CD8-positive, alpha-beta memory T cell (primary cell): Measurements from ENCODE around the gene GK. TPM values are rescaled to one million over a fixed set of nuclear protein-coding genes. Genes with fewer than 3 reads are reported as not detected.
A peak's percentile ranks its signal among the peaks of the same experiment; 100 is the strongest.
"Not testable (repeated sequence)": the region's sequence is repeated elsewhere in the genome, so short reads cannot be mapped to it uniquely, and the experiment has no call there.

ENCODE experiments used
- CTCF ChIA-PET: fragments of 350-600 bp; sonication (Branson Sonifier 250); formaldehyde crosslinking; loops from one replicate; lab custom pipeline; 2021; ENCODE audit warnings: antibody characterized with exemption; lab: Charles Lee
- POLR2A ChIA-PET: fragments of 350-600 bp; sonication (Branson Sonifier 250); formaldehyde crosslinking; loops from one replicate; lab custom pipeline; 2021; ENCODE audit warnings: antibody characterized with exemption; lab: Charles Lee
- DNase-seq, 5 donors: peaks; one replicate each; pipeline versions ENCODE4 v3.0.0 to v3.0.0-alpha.2; 2020 to 2022; ENCODE audit warnings: mixed read lengths in 1 of 5
- H3K27ac ChIP-seq: one replicate; pipeline ENCODE4 v1.7.0; 2013; ENCODE audit warnings: low read depth, mild to moderate bottlenecking, low read length, moderate library complexity
- H3K27me3 ChIP-seq: 2 replicates; pipeline ENCODE4 v1.7.0; 2013; ENCODE audit warnings: low read length, mild to moderate bottlenecking; ENCODE audit not compliant: insufficient read depth, poor library complexity, severe bottlenecking
- H3K36me3 ChIP-seq: 2 replicates; pipeline ENCODE4 v1.7.0; 2013; ENCODE audit warnings: mild to moderate bottlenecking, low read length, moderate library complexity; ENCODE audit not compliant: insufficient read depth
- H3K4me1 ChIP-seq: 2 replicates; pipeline ENCODE4 v1.7.0; 2013; ENCODE audit warnings: mild to moderate bottlenecking, low read length, moderate library complexity; ENCODE audit not compliant: insufficient read depth
- H3K4me3 ChIP-seq: 2 replicates; pipeline ENCODE4 v1.7.0; 2013; ENCODE audit warnings: mild to moderate bottlenecking, low read length
- H3K9me3 ChIP-seq: 2 replicates; pipeline ENCODE4 v1.7.0; 2013; ENCODE audit warnings: mild to moderate bottlenecking, low read length
- H3K27ac Mint-ChIP-seq, 8 donors: one replicate each; pipeline ENCODE4 v1.8.0; 2020 to 2021; ENCODE audit warnings: mixed read lengths in 8 of 8, mild to moderate bottlenecking in 6 of 8, inconsistent platforms in 3 of 8, moderate library complexity in 3 of 8
- H3K27me3 Mint-ChIP-seq, 2 donors: one replicate each; pipeline ENCODE4 v1.8.0; 2020 to 2021; ENCODE audit warnings: mixed read lengths in 2 of 2, mild to moderate bottlenecking in 1 of 2, moderate library complexity in 1 of 2
- H3K36me3 Mint-ChIP-seq, 3 donors: one replicate each; pipeline ENCODE4 v1.8.0; 2020 to 2021; ENCODE audit warnings: mixed read lengths in 3 of 3, inconsistent platforms in 1 of 3, mild to moderate bottlenecking in 1 of 3
- H3K4me1 Mint-ChIP-seq, 3 donors: one replicate each; pipeline ENCODE4 v1.8.0; 2020 to 2021; ENCODE audit warnings: mixed read lengths in 3 of 3, inconsistent platforms in 1 of 3, mild to moderate bottlenecking in 1 of 3
- H3K4me3 Mint-ChIP-seq, 7 donors: one replicate each; pipeline ENCODE4 v1.8.0; 2020 to 2021; ENCODE audit warnings: mixed read lengths in 7 of 7, mild to moderate bottlenecking in 6 of 7, moderate library complexity in 4 of 7, inconsistent platforms in 2 of 7
- H3K9me3 Mint-ChIP-seq, 5 donors: one replicate each; pipeline ENCODE4 v1.8.0; 2020 to 2022; ENCODE audit warnings: mixed read lengths in 5 of 5, mild to moderate bottlenecking in 3 of 5, moderate library complexity in 2 of 5, inconsistent platforms in 1 of 5
- polyA plus RNA-seq: library from polyadenylated mRNA; unstranded; fragments of 300-500 nt; fragmentation: Illumina TruSeq; gene quantifications from one replicate; pipeline ENCODE4 v1.2.3, GENCODE V29; 2021
- total RNA-seq, 2 experiments: library from RNA; stranded (reverse); gene quantifications; one replicate each; pipeline ENCODE4 v1.2.3, GENCODE V29; 2021

Gene GK
- total and polyA plus RNA-seq, 3 experiments from 2014 or later = 3.8 to 26.4 (median 24.9) TPM

GRCh38 chrX:30733852-30734660 is 80.8 kb downstream of the GK start:
- Histone ChIP-seq H3K27ac (no peak overlapping the region), H3K36me3 (no peaks in the 10 kb centered on the region), H3K4me3 (no peak overlapping the region), H3K9me3 (no peaks in the 10 kb centered on the region), H3K27me3 (no peaks in the 10 kb centered on the region), H3K4me1 (no peaks in the 10 kb centered on the region)
- DNase-seq = no peak
- Mint-ChIP-seq H3K4me3 (no peak overlapping the region), H3K36me3 (no peaks in the 10 kb centered on the region), H3K9me3 (no peaks in the 10 kb centered on the region), H3K27me3 (peaks cover 0 to 5% of the 10 kb centered on the region in 2 donors), H3K27ac (no peak overlapping the region), H3K4me1 (peaks cover 0 to 4% (median 0%) of the 10 kb centered on the region in 3 donors)
- CTCF ChIA-PET = interaction anchor here (1.2 kb wide), 1 partner anchor 9 kb away, joined by 3 read pairs; no protein-coding TSS in a partner anchor
- POLR2A ChIA-PET = no interaction called here

- H3K9me3 Mint-ChIP-seq = no peaks in the 10 kb centered on the region
- no peaks in the 10 kb centered on the region for H3K36me3 Mint-ChIP-seq
- peaks cover 0 to 4% (median 0%) of the 10 kb centered on the region in 3 donors for H3K4me1 Mint-ChIP-seq
- POLR2A ChIA-PET = no interaction called here
- no peaks in the 10 kb centered on the region for H3K9me3 ChIP-seq
- H3K36me3 ChIP-seq = no peaks in the 10 kb centered on the region
- no peak overlapping the region for H3K4me3 Mint-ChIP-seq
- no peak overlapping the region for H3K27ac Mint-ChIP-seq
- no peak for DNase-seq
- H3K27me3 ChIP-seq = no peaks in the 10 kb centered on the region
- CTCF ChIA-PET = interaction anchor here (1.2 kb wide), 1 partner anchor 10 kb away, joined by 3 read pairs; no protein-coding TSS in a partner anchor
- no peaks in the 10 kb centered on the region for H3K4me1 ChIP-seq
- H3K27me3 Mint-ChIP-seq = peaks cover 0 to 5% of the 10 kb centered on the region in 2 donors
- no peak overlapping the region for H3K27ac ChIP-seq
- no peak overlapping the region for H3K4me3 ChIP-seq
Measured at GRCh38 chrX:30734782-30735181, 81.6 kb downstream of the GK start.

GRCh38 chrX:30735839-30736238 is 82.6 kb downstream of the GK start:
- H3K4me3 Mint-ChIP-seq = peak overlapping the region in 1 of 7 donors; percentile 32
- CTCF ChIA-PET = interaction anchor here (1.2 kb wide), 1 partner anchor 25 kb away, joined by 3 read pairs; no protein-coding TSS in a partner anchor
- no peak overlapping the region for H3K4me3 ChIP-seq

DNA sequence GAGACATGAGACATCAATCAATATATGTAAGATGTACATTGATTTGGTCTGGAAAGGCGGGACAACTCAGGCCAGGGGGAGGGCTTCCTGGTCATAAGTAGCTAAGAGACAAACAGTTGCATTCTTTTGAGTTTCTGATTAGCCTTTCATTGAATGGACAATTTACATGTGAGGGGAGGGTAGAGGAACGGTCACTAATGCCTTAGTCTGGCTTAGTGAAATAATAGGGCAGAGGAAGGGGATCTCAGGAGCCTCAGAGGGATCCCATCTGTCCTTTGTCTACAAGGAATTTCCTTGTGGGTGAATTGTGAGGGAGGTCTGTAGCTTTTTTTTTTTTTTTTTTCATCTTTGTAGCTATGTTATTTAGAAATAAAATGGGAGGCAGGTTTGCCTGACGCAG is 88.3 kb downstream of the GK start:
- H3K4me1 Mint-ChIP-seq = no peaks in the 10 kb centered on the region
- H3K9me3 Mint-ChIP-seq = peaks cover 0 to 1% (median 0%) of the 10 kb centered on the region in 5 donors
- H3K36me3 Mint-ChIP-seq = no peaks in the 10 kb centered on the region
- Histone ChIP-seq H3K27ac (no peak overlapping the region), H3K4me1 (no peaks in the 10 kb centered on the region), H3K4me3 (no peak overlapping the region), H3K27me3 (no peaks in the 10 kb centered on the region), H3K36me3 (no peaks in the 10 kb centered on the region), H3K9me3 (no peaks in the 10 kb centered on the region)
- no peaks in the 10 kb centered on the region for H3K27me3 Mint-ChIP-seq
- H3K4me3 Mint-ChIP-seq = no peak overlapping the region
- ChIA-PET CTCF (no interaction called here), POLR2A (no interaction called here)
- no peak overlapping the region for H3K27ac Mint-ChIP-seq
- no peak for DNase-seq

More at GRCh38 chrX:30735839-30736238, 82.6 kb downstream of the GK start:
- Histone ChIP-seq H3K27ac (no peak overlapping the region), H3K4me1 (no peaks in the 10 kb centered on the region), H3K9me3 (no peaks in the 10 kb centered on the region), H3K27me3 (no peaks in the 10 kb centered on the region), H3K36me3 (no peaks in the 10 kb centered on the region)
- H3K36me3 Mint-ChIP-seq = no peaks in the 10 kb centered on the region
- peak overlapping the region in 1 of 8 donors; percentile 44 for H3K27ac Mint-ChIP-seq
- peaks cover 0 to 5% of the 10 kb centered on the region in 2 donors for H3K27me3 Mint-ChIP-seq
- DNase-seq = peak; percentile 32 to 58 (median 35)
- H3K4me1 Mint-ChIP-seq = peaks cover 0 to 4% (median 0%) of the 10 kb centered on the region in 3 donors
- POLR2A ChIA-PET = no interaction called here
- no peaks in the 10 kb centered on the region for H3K9me3 Mint-ChIP-seq

DNA sequence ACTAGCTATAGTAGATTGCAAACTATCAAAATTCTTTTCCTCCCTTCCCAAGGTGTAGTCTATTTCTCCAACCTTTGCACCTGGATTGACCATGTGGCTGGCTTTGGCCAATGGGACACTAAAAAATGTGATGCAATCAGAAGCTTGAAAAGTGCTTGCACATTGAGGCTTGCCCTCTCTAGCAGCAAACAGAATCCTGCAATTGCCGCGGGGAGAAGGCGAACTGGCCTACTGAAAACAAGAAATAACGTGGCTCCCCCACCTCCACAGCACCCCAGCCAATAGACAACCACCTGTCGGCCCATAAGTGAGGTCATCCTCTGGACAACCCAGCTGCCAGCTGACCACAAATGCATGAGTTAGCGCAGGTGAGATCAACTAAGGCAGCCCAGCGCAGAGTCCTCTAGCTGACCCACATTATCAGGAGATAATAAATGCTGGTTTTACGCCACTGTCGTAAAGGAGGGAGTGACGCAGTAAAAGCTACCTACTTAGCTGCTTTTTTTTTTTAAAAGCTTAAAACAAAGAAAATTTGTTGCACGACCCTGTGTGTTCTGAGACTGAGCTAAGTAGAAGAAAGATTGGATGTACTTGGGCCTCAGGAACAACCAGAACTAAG is 95.2 kb downstream of the GK start:
- no peaks in the 10 kb centered on the region for H3K4me1 Mint-ChIP-seq
- H3K27me3 ChIP-seq = no peaks in the 10 kb centered on the region
- no peak overlapping the region for H3K27ac Mint-ChIP-seq
- no peak overlapping the region for H3K27ac ChIP-seq
- peaks cover 0 to 1% (median 0%) of the 10 kb centered on the region in 5 donors for H3K9me3 Mint-ChIP-seq
- no peaks in the 10 kb centered on the region for H3K36me3 Mint-ChIP-seq
- CTCF ChIA-PET = no interaction called here
- no peaks in the 10 kb centered on the region for H3K9me3 ChIP-seq
- no peaks in the 10 kb centered on the region for H3K4me1 ChIP-seq
- DNase-seq = no peak
- no peak overlapping the region for H3K4me3 Mint-ChIP-seq
- no peaks in the 10 kb centered on the region for H3K36me3 ChIP-seq
- POLR2A ChIA-PET = no interaction called here
- no peaks in the 10 kb centered on the region for H3K27me3 Mint-ChIP-seq
- no peak overlapping the region for H3K4me3 ChIP-seq

DNA sequence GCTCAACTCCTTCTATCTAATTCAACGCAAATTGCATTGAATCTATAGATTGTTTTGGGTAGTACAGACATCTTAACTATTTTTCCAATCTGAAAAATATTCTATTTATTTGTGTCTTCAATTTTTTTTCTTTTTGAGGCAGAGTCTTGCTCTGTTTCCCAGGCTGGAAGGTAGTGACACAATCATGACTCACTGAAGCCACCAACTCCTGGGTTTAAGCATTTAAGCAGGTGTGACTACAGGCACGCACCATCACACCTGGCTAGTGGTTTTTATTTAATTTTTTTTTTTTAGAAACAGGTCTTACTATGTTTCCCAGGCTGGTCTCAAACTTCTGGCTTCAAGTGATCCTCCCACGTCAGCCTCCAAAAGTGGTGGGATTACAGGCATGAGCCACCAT is 98.3 kb downstream of the GK start:
- no peaks in the 10 kb centered on the region for H3K4me1 ChIP-seq
- no peaks in the 10 kb centered on the region for H3K36me3 ChIP-seq
- Mint-ChIP-seq H3K36me3 (no peaks in the 10 kb centered on the region), H3K27me3 (peaks cover 0 to 4% of the 10 kb centered on the region in 2 donors), H3K27ac (no peak overlapping the region), H3K9me3 (no peaks in the 10 kb centered on the region), H3K4me3 (no peak overlapping the region), H3K4me1 (no peaks in the 10 kb centered on the region)
- no peaks in the 10 kb centered on the region for H3K27me3 ChIP-seq
- no peak overlapping the region for H3K27ac ChIP-seq
- CTCF ChIA-PET = no interaction called here
- no peaks in the 10 kb centered on the region for H3K9me3 ChIP-seq
- DNase-seq = no peak
- POLR2A ChIA-PET = no interaction called here
- H3K4me3 ChIP-seq = no peak overlapping the region

GRCh38 chrX:30762755-30763154 is 109.5 kb downstream of the GK start:
- Histone ChIP-seq H3K4me3 (no peak overlapping the region), H3K4me1 (no peaks in the 10 kb centered on the region), H3K9me3 (no peaks in the 10 kb centered on the region), H3K36me3 (no peaks in the 10 kb centered on the region), H3K27ac (no peak overlapping the region), H3K27me3 (no peaks in the 10 kb centered on the region)
- peaks cover 0 to 2% of the 10 kb centered on the region in 2 donors for H3K27me3 Mint-ChIP-seq
- H3K36me3 Mint-ChIP-seq = no peaks in the 10 kb centered on the region
- ChIA-PET POLR2A (no interaction called here), CTCF (no interaction called here)
- no peaks in the 10 kb centered on the region for H3K4me1 Mint-ChIP-seq
- H3K4me3 Mint-ChIP-seq = no peak overlapping the region
- no peak overlapping the region for H3K27ac Mint-ChIP-seq
- H3K9me3 Mint-ChIP-seq = peaks cover 0 to 3% (median 0%) of the 10 kb centered on the region in 5 donors
- DNase-seq = no peak

DNA sequence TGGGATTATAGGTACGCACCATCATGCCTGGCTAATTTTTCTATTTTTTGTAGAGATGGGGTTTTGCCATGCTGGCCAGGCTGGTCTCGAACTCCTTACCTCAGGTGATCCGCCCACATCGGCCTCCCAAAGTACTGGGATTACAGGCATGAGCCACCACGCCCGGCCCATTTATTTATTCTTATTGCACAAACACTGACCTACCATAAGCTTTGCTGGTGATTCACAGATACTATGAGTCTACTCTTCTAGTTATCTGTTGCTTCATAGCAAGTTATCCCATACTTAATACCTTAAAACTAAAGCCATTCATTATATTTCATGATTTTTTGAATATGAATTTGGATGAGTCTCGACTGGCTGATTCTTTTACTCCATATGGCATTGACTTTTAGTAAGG is 120.5 kb downstream of the GK start:
- H3K9me3 Mint-ChIP-seq, H3K27ac ChIP-seq, H3K4me1 Mint-ChIP-seq, DNase-seq, H3K27ac Mint-ChIP-seq, POLR2A ChIA-PET, H3K4me1 ChIP-seq, H3K4me3 Mint-ChIP-seq, H3K27me3 ChIP-seq, H3K9me3 ChIP-seq, H3K36me3 Mint-ChIP-seq, H3K36me3 ChIP-seq, H3K4me3 ChIP-seq, CTCF ChIA-PET, H3K27me3 Mint-ChIP-seq: not testable (repeated sequence)
